IPS-11a (cell line): ENCODE data around the gene KAT8.
A peak's percentile ranks its signal among the peaks of the same experiment; 100 is the strongest.
"Not testable (repeated sequence)": the region's sequence is repeated elsewhere in the genome, so short reads cannot be mapped to it uniquely, and the experiment has no call there.

Experiments
- H3K4me3 ChIP-seq: one replicate; pipeline ENCODE4 v1.5.1; 2013; ENCODE audit warnings: low read depth, low read length, control low read depth

KAT8 gene

DNA sequence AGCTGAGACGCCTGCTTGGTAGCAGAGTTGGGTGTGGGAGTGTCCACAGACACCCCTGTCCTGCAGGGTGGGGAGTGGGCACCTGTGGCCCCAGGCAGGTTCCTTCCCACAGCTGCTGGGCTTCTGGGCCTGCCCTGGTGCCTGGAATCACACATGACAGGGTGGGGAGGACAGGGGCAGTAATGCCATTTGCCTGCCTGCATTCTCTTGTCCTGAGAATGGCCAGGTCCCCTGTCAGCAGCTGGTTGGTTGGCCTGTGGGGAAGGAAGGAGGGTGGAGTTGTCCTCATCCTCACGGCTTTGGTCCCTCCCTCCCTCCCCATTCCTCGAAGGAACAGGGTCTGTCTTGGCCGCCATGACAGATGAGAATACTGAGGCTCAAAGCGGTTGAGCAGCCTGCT is 33.9 kb upstream of the KAT8 start:
- no peak overlapping the region for H3K4me3 ChIP-seq

DNA sequence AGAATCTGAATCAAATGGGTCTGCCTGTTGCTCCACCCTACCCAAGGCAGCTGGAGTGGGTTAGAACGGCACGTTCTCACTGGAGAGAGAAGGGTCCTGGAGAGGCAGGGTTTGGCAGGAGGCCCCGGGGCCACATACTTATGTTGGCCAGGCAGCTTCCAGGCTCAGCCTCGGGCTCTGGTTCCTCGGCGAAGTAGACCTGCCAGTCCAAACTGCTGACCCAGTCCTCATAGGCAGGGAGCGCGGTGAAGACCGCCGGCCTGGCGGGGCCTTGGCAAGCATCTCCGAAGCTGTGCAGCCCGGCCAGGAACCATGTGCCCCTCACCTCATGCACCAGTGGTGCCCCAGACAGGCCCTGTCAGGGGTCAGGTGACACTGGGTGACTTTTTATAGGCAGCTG is 33.5 kb upstream of the KAT8 start:
- H3K4me3 ChIP-seq = no peak overlapping the region

DNA sequence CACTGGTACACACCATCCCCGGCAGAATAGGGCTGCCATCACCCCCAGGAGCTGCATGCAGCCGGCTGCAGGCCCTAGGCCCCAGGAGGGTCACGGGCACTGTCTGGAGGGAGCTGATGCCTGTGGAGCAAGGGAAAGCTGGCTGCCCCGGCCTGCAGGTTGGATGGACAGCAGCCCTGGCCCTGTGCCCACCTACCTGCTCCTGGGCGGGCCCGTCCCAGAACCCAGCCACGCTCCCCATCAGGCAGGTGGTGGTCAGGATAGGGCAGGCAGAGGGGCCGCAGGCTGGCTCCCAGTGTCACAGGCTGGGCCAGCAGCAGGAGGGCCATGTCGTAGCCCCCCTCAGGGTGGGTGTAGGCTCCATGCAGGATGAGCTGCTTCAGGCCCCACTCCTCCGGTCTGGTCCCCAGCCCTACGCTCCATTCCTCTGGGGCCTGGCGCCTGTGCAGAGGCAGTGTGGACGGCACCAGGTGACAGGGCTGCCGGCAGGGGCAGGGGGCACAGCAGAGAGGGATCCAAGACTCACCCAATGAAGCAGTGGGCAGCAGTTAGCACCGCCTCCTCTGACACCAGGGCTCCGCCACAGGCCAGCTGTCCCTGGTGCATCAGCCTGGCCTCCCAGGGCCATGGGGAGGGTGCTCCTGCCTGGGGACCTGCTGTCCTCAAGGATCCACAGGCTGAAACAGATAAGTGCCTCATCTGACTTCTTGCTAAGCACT is 32.7 kb upstream of the KAT8 start:
- no peak overlapping the region for H3K4me3 ChIP-seq

DNA sequence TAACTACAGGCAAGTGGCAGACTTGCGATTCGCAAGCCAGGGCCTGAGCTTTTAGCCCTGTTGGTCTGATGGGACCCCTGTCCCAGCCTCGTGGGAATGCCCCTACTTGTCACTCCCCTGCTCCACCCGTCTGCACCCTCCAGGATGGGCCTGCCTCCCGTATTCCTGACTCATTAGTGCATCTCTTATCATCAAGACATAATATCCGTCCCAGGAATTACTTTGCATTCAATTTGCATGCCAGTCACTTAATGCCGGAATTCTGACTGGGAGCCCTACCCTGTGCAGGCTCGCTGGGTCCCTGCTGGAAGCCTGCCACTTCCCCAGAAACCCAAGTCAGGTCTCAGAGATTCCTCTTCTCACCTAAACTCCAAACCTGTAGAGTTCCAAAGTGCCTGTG is 32.1 kb upstream of the KAT8 start:
- no peak overlapping the region for H3K4me3 ChIP-seq

DNA sequence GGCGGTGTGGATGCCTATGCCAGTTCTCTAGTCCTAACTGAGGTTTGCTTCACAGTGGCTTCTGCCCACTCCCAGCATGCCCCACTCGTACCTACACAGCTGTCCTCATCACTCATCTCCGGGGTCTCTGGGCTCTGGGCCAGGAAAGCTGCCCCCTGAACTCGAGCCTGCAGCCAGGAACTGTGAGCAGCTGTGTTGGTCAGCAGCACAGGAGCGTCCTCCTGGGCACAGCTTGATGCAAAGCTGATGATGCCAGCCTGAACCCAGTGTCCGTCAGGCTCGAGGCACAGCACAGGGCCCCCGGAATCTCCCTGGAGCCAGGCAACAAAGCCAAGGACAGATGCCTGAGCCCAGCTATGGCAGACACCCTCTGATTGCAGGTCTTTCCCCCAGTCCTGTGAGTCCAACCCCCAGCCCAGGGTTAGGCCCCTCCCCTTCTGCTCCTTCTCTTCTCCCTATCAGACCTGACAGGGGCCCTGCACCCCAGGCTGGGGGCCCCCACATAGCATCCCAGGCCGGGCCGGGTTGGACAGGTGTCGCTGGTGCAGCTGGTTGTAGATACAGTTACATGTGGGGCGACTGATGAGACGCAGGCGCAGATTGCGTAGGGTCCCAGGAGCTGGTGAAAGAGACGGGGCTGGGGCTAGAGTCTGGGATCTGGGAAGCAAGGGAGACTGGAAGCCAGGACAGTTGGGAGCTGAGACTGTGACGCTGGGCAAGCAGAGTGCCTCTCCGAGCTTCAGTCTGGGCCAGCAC is 31.4 kb upstream of the KAT8 start:
- no peak overlapping the region for H3K4me3 ChIP-seq

DNA sequence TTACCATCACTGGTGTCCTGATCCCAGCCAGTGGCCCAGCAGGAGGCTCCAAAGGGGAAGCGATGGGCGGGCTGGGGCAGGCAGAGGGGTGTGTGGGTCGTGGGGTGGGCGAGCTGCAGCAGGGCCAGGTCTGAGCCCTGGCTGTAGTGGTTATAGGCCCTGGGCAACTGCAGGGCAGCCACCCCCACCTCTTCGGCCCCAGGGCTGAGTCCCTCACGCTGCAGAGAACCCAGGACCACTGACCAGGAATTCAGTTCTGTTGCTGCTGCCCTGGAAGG is 30.9 kb upstream of the KAT8 start:
- no peak overlapping the region for H3K4me3 ChIP-seq

DNA sequence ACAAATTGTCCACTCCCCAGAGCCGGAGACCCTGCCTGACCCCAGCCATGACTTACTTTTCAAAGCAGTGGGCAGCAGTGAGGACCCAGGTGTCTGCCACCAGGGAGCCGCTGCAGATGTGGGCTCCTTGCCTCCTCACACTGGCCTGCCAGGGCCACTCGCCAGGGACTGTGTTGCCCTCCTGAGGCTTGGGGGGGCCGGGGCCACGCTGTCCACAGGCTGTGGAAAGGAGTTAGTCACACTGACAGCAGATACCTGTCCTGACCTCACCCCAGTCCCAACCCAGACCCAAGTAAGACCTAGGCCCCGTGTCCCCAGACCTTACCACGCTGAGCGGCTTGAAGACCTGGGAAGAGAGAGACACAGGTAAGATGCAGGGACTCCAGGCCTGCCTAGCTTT is 30.0 kb upstream of the KAT8 start:
- no peak overlapping the region for H3K4me3 ChIP-seq

DNA sequence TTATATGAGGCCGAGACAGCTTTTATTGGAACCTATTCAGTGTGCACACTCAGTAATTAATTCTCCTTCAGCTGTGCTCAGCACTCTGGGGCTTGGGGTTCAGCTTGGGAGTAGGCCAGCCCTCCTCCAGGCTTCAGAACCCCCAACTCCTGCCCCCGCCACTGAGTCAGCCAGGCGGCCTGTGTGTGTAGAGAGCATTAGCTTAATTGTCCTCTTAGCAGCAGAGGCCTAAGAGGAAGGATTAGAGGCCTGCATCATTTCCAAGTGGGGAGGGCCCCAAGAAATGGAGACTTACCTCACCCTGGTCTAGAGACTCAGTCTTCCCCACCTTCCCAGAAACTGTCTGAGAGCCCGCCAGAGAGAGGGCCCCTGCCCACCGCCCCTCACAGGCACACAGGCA is 29.5 kb upstream of the KAT8 start:
- H3K4me3 ChIP-seq = no peak overlapping the region

DNA sequence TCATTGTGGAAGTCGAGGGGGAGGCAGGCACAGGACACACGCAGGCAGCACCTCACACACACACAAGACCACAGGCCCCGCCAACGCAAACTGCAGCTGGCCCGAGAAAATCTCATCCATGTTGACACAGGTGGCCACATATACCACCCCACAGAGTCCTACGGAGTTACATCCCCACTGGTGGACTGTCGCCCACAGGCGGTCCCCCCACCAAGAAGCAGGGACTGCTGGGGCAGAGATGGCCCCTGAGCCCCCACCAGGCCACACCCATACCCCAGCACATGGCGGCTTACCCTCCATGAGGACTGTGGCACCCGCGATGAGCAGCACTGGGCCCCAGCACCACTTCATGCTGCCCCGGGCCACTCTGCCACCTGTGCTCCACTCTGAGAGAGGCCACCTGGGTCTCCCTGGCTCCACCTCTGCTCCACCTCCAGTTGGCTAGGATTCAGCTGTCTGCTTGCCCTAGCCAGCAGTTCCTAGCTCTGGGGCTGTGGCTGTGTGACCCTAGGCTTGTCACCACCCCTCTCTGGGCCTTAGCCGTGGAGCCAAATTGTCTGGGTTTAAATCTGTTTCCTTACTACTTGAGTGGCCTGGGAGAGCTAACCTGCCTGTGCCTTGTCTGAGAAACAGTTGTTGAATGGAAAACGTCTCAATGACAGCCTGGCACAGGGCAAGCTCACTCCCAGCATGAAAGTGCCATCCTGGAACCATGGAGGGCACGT is 28.8 kb upstream of the KAT8 start, which contains the start of gene PRSS53:
Gene PRSS53 (minus strand): TSS at position 485 of the 725 bp plus-strand sequence. CDS start 134 bp downstream, at position 351.
- H3K4me3 ChIP-seq = no peak within 1 kb of the TSS

DNA sequence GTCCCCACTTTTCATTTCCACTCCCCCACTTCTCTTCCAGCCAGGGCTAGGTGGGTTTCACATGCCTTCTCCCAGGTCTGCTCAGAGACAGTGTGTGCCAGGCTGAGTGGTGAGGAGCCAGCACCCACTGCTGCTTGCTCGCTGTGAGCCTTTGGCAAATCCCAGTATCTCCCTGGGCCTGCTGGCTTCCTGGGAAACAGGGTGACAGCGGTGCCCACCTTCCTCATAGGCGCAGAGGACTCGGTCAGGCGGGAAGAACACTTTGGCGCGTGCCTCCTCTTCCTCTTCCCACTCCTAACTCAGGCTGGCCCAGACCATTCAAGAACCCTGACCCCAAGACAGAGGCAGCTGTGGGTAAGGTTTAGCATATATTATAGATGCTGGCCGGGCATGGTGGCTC is 28.3 kb upstream of the KAT8 start:
- no peak overlapping the region for H3K4me3 ChIP-seq

DNA sequence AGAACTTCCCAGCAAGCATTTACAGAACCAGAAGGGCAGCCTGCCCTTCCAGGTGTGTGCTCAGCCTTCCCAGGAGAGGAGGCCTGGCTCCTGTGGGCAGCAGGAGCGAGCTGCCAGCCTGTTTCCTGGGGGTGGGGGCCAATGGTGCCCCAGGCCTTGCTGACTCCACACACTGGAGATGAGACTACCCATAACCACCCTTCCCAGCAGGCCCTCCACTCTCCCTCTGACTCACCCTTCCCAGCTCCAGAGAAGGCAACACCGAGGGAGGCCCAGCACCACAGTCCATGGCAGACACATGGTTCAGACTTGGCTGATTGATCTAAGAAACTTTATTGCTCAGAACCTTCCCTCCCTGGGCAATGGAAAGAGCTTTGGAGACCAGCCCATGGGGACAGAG is 26.9 kb upstream of the KAT8 start:
- H3K4me3 ChIP-seq = no peak overlapping the region

DNA sequence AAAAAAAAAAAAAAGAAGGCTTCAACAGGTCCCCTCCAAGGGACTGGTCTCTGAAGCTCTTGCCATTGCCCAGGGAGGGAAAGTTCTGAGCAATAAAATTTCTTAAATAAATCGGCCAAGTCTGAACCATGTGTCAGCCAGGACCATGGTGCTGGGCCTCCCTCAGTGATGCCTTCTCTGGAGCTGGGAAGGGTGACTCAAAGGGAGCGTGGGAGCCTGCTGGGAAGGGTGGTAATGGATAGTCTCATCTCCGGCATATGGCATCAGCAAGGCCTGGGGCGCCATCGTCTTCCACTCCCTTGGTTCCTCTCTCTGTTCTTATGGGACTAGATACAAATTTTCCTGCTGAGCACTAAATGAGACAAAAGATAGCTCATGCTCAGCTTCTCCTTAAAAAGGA is 25.1 kb upstream of the KAT8 start:
- no peak overlapping the region for H3K4me3 ChIP-seq

DNA sequence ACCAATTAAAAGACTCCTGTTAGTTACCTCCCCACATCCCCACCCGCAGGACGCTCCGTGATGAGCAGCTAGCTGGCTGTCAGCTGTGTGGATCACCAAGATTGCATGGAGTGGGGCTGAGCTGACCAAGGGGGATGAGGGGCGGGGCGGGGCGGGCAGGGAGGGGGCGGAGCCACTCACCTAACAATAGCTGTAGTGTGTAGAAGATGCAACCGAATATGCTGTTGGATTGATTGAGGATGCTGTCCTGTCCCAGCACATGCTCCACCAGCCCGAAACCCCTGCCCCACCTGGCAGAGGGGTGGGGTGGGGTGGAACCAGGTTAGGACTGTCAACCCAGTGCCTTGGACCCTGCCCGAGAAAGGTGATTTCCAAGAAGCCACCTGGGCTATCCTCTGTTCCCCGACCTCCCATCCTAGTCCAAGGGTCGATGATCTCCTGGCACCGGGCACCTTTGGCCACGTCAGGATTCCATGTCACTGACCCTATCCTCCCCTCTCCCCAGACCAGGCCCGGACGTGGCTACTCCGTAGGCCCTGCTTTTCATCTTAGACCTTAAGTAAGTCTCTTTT is 24.2 kb upstream of the KAT8 start:
- no peak overlapping the region for H3K4me3 ChIP-seq

DNA sequence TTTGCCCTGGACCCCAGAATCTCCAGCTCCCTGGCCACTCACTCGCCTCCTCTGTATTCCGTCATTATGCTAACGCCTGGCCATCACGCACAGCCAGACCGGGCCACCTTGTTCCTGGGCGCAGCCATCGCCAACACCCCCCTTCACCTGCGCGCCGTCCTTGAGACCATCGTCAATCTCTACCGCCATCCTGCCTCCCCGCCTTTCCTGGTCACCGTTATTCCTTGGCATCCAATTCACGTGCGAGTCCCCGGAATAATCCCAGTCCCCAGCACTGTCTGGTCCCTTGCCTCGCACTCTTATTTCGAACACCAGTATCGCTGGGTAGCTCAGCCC is 23.4 kb upstream of the KAT8 start:
- peak overlapping the region; percentile 89 for H3K4me3 ChIP-seq

DNA sequence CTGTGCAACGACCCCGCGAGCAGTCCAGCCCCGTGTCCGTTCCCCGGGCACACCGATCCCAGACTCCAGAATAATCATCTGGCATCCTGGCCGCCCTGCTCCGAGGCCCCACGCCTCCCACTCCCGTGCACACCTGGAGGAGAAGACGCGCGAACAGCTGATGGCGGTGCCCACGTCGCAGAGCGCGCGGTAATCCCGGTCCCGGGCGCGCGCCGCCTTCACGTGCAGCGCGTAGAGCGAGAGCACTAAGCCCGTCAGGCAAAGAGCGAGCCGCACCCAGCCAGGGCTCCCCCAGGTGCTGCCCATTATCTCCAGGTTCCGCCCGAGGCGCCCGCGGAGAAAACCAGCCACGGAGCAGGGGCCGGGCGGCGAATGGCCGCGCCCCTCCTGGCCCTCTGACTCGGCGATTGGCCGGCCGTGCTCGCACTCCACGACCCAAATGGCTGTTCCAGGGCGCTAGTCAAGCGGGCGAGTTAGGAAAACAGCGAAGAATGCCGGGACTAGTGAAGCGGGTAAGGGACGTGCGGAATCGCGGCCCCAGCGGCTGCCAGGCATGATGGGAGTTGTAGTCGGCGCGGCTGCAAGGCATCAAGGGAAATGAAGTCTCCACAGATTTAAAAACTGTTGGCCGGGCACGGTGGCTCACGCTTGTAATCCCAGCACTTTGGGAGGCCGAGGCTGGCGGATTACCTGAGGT is 22.9 kb upstream of the KAT8 start, which contains the start of gene VKORC1:
Gene VKORC1 (minus strand): TSS at position 374 of the 697 bp plus-strand sequence. CDS start 68 bp downstream, at position 306.
- peak within 1 kb of the TSS; percentile 89 for H3K4me3 ChIP-seq

DNA sequence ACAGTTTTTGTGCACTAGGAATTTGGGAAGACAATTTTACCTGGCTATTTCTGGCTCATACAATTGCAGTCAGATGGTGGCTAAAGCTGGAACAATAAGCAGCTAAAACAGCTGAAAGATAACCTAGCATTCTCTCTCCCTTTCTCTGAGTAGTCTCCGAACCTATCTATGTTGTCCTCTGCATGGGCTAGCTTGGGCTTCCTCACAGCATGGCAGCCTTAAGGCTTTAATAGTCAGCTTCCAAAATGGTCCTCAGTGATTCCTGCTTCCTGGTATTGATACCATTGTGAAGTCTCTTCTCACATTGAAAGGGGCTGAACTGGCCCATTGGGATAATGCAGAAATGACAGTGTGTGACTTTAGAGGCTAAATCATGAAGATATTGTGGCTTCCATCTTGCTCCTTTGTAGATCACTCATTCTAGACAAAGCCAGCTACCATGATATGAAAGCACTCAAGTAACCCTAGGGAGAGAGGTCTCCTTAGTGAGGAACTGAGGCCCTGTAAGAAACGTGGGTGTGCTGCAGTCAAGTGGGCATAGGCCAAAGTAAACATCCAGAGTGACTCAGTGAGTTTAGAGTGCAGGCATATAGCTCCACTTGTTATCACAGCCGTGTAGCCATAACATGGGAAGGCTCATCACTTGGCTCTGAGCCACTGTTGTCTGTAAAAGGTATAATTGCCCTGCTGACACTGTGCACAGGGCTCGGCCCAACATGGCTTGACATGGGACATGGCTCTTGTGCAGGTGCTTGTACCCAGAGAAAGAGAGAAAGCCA is 17.4 kb upstream of the KAT8 start:
- no peak overlapping the region for H3K4me3 ChIP-seq

DNA sequence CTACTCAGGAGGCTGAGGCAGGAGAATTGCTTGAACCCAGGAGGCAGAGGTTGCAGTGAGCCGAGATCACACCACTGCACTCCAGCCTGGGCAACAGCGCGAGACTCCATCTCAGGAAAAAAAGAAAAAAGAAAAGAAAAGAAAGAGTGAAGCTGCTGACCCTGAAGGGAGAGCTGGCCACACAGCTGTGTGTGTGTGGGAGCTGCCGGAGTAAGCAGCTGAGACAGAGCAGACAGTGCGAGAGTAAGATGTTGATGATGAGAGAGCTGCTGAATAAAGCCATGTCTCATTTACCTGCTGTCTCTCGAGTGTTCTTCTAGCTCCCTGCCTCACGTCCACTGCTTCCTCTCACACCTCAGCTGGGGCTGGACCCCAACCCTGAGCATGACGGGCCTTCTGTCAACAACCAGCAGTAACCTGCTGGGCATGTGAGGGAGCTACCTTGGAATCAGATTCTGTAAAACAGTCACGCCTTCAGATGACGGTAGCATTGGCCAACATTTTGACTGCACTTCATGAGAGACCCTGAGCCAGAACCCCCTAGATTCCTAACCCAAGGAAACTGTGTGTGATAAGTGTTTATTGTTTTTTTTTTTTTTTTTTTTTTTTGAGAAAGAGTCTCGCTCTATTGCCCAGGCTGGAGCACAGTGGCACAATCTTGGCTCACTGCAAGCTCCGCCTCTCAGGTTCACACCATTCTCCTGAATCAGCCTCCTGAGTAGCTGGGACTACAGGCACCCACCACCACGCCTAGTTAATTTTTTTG is 16.4 kb upstream of the KAT8 start:
- not testable (repeated sequence) for H3K4me3 ChIP-seq

DNA sequence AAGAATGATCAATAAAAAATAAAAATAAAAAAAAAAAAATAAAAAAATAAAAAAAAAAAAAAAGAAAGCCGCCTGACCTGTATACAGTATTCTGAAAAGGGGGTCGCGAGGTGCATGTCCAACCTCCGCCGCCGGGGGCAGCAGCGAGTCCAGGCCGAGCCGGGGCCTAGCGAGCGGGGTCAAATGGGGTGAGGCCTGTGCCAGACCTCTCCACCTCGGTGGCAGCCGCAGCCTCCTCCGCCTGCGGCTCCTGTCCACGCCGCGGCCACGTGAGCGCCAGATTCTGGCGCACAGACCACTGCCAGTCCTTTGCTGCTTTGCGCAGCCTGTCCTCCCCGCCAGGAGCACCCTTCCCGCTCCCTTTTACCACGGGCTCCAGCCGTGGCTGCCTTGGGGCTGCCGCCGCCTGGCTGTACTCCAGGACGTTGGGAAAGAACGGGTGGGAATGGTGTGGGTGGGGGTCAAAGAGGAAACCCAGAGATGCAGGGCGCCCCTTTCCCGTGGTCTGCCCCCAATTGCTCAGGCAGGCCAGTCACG is 11.7 kb upstream of the KAT8 start:
- H3K4me3 ChIP-seq = no peak overlapping the region
